SK-N-SH treated with all-trans-retinoic acid at 6 μM for 48 hours (cell line): ENCODE results near the gene LARGE1.

Source experiments
- ATAC-seq: fragments of 200-7000 bp; cut with Tn5 transposase; 3 replicates; pipeline ENCODE4 v1.9.1; 2020; ENCODE audit warnings: mild to moderate bottlenecking, moderate library complexity
- ARNTL ChIP-seq: fragments of 450-650 bp; formaldehyde crosslinking; IDR thresholded peaks from 2 replicates; pipeline ENCODE4 v1.5.0; 2020; ENCODE audit warnings: low read depth, mild to moderate bottlenecking, moderate library complexity, borderline replicate concordance
- BACH2 ChIP-seq: fragments of 250-450 bp; sonication (Bioruptor Pico); IDR thresholded peaks from 2 replicates; pipeline ENCODE4 v1.9.0; 2021; ENCODE audit warnings: mild to moderate bottlenecking, borderline replicate concordance
- CSDC2 ChIP-seq: fragments of 250-450 bp; sonication (Bioruptor Pico); IDR thresholded peaks from 2 replicates; pipeline ENCODE4 v1.5.0; 2020; ENCODE audit warnings: mild to moderate bottlenecking, moderate library complexity
- ESRRG ChIP-seq: fragments of 250-450 bp; sonication (Bioruptor Pico); IDR thresholded peaks from 2 replicates; pipeline ENCODE4 v1.6.1; 2021; ENCODE audit warnings: mild to moderate bottlenecking
- ISL1 ChIP-seq: fragments of 250-450 bp; sonication (Bioruptor Pico); IDR thresholded peaks from 2 replicates; pipeline ENCODE4 v2.1.2; 2022; ENCODE audit warnings: mild to moderate bottlenecking, moderate library complexity
- OSR1 ChIP-seq: fragments of 250-450 bp; sonication (Bioruptor Pico); IDR thresholded peaks from 2 replicates; pipeline ENCODE4 v1.8.0; 2022; ENCODE audit warnings: moderate library complexity, mild to moderate bottlenecking, inconsistent platforms
- PPARA ChIP-seq: fragments of 250-450 bp; sonication (Bioruptor Pico); IDR thresholded peaks from 2 replicates; pipeline ENCODE4 v1.5.0; 2020; ENCODE audit warnings: mild to moderate bottlenecking, borderline replicate concordance
- RARB ChIP-seq: fragments of 250-450 bp; sonication (Bioruptor Pico); IDR thresholded peaks from 2 replicates; pipeline ENCODE4 v1.8.0; 2021; ENCODE audit warnings: mild to moderate bottlenecking, moderate library complexity
- SNAI2 ChIP-seq: fragments of 250-450 bp; sonication (Bioruptor Pico); IDR thresholded peaks from 2 replicates; pipeline ENCODE4 v1.5.0; 2020; ENCODE audit warnings: mild to moderate bottlenecking, moderate library complexity
- TCF4 ChIP-seq: fragments of 250-450 bp; sonication (Bioruptor Pico); IDR thresholded peaks from 2 replicates; pipeline ENCODE4 v1.8.0; 2021; ENCODE audit warnings: mild to moderate bottlenecking, moderate library complexity, borderline replicate concordance
- TOX ChIP-seq: fragments of 250-450 bp; sonication (Bioruptor Pico); IDR thresholded peaks from 2 replicates; pipeline ENCODE4 v1.8.0; 2021; ENCODE audit warnings: mild to moderate bottlenecking, moderate library complexity, borderline replicate concordance
- ZC3H10 ChIP-seq: fragments of 250-450 bp; sonication (Bioruptor Pico); IDR thresholded peaks from 2 replicates; pipeline ENCODE4 v1.5.1; 2021; ENCODE audit warnings: mild to moderate bottlenecking, moderate library complexity
- ZFP3 ChIP-seq: fragments of 250-450 bp; sonication (Bioruptor Pico); IDR thresholded peaks from 2 replicates; pipeline ENCODE4 v1.5.0; 2020; ENCODE audit warnings: mild to moderate bottlenecking, moderate library complexity
- ZFP30 ChIP-seq: fragments of 450-650 bp; formaldehyde crosslinking; IDR thresholded peaks from 2 replicates; pipeline ENCODE4 v1.5.0; 2022; ENCODE audit warnings: mild to moderate bottlenecking, moderate library complexity
- ZNF565 ChIP-seq: fragments of 450-650 bp; formaldehyde crosslinking; conservative IDR thresholded peaks from 2 replicates; pipeline ENCODE4 v1.5.0; 2020; ENCODE audit warnings: low read depth, mild to moderate bottlenecking, moderate library complexity
- ZNF70 ChIP-seq: fragments of 450-650 bp; formaldehyde crosslinking; IDR thresholded peaks from 2 replicates; pipeline ENCODE4 v1.5.0; 2020; ENCODE audit warnings: mild to moderate bottlenecking, moderate library complexity
- ZNF8 ChIP-seq: fragments of 450-650 bp; formaldehyde crosslinking; IDR thresholded peaks from 2 replicates; pipeline ENCODE4 v1.5.0; 2020; ENCODE audit warnings: mild to moderate bottlenecking, moderate library complexity
- TF ChIP-seq, protein P1 (sequence below): fragments of 250-450 bp; sonication (Bioruptor Pico); IDR thresholded peaks from 2 replicates; pipeline ENCODE4 v1.8.0; 2021; ENCODE audit warnings: low read depth, mild to moderate bottlenecking, moderate library complexity, borderline replicate concordance
- TF ChIP-seq, protein P2 (sequence below): fragments of 250-450 bp; sonication (Bioruptor Pico); IDR thresholded peaks from 2 replicates; pipeline ENCODE4 v1.5.1; 2021; ENCODE audit warnings: mild to moderate bottlenecking, moderate library complexity

The LARGE1 gene

DNA sequence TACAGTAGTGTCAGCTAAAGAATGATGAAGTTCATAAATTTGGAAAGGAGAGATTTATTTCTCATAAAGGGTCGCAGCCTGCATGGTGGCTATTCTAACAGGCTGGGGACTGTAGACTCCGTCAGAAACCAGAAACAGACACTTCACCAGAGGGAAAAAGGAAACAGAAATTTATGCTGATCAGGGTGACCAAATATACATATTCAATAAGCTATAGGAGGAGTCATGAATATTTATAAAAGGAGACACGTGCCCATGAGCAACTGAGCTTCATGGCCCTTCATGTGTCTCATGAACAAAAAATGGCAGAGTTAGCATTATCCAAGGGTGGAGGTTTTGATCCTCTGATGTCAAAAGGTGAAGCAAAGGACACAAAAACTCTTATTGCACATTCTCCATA, 392.1 kb downstream of the LARGE1 start (continued):
- TF ChIP-seq TCF4 (CRISPR knock-in tag): no peak

DNA sequence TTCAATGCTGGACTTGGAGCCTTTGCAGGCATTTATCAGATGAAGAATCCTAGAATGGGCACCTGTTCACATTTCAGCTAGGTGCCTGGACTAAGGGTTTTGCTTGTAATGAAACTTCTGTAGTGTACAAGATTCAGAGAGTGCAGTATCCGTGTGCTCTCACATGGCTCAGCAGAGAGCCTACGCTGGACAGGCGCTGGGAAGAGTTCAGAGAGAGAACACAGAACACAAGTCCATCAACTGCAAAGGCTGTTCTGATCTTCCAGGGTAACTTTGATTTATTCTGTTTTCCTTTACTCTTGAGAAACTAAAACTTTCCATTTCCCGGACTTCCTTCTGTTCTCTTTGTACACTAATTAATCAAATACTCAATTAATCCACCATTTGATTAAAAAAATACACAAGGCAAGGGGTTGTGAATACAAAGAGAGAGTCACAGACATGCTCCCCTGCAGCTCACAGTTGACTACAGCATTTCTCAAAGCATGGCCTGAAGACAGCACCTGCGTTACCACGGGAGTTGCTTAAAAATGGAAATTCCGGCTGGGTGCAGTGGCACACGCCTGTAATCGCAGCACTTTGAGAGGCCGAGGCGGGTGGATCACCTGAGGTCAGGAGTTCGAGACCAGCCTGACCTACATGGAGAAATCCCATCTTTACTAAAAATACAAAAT, 393.7 kb downstream of the LARGE1 start:
- TF ChIP-seq ZC3H10 (CRISPR knock-in tag) (no peak), CSDC2 (no peak), TOX (CRISPR knock-in tag) (no peak), ZNF70 (CRISPR knock-in tag) (no peak), BACH2 (no peak), ZFP30 (CRISPR knock-in tag) (no peak), ZFP3 (CRISPR knock-in tag) (no peak)
- TF ChIP-seq, protein P1, sequence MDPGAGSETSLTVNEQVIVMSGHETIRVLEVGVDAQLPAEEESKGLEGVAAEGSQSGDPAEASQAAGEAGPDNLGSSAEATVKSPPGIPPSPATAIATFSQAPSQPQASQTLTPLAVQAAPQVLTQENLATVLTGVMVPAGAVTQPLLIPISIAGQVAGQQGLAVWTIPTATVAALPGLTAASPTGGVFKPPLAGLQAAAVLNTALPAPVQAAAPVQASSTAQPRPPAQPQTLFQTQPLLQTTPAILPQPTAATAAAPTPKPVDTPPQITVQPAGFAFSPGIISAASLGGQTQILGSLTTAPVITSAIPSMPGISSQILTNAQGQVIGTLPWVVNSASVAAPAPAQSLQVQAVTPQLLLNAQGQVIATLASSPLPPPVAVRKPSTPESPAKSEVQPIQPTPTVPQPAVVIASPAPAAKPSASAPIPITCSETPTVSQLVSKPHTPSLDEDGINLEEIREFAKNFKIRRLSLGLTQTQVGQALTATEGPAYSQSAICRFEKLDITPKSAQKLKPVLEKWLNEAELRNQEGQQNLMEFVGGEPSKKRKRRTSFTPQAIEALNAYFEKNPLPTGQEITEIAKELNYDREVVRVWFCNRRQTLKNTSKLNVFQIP (CRISPR knock-in tag): no peak
- ATAC-seq: no peak

DNA sequence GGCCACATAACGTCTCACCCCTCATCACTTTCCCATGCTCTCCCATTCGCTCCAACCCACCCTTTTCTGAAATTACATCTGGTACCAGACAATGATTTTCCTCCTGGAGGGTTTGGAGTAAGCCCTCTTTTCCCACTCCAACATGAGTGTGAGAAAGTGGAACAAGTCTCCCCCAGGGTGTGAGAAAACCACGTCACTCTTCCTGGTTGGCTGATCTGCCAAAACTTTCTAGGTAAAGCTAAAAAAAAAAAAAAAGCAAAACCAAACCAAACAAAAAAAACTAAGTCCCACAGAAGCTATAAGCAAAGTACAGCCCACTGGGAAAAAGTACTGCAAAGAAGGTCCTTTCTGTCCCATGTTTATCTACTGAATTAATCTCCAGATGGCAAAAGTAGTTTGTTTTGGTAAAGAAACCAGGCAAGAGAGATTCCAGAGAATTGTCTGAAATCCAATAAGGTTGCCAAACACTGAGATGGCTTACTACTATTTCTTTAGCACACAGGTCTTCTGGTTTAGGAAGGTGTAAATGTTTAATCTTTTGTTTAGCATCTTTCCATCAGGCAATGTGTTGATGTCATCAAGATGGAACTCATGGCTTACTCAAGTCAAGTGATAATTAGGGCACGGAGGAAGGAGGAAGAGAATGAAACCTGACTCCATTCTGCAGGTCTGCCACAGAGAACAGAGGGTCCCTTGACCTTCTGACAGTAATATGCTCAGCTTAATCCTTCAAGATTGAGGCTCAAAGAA, 395.6 kb downstream of the LARGE1 start:
- ATAC-seq: no peak
- TF ChIP-seq CSDC2 (no peak), ZC3H10 (CRISPR knock-in tag) (no peak), OSR1 (CRISPR knock-in tag) (no peak), TOX (CRISPR knock-in tag) (no peak), ZNF70 (CRISPR knock-in tag) (no peak), ZNF565 (CRISPR knock-in tag) (no peak), ZFP30 (CRISPR knock-in tag) (no peak), ESRRG (no peak), SNAI2 (CRISPR knock-in tag) (no peak), ZFP3 (CRISPR knock-in tag) (no peak), ZNF8 (CRISPR knock-in tag) (no peak), RARB (no peak), BACH2 (no peak), TCF4 (CRISPR knock-in tag) (no peak)
- TF ChIP-seq, protein P2, sequence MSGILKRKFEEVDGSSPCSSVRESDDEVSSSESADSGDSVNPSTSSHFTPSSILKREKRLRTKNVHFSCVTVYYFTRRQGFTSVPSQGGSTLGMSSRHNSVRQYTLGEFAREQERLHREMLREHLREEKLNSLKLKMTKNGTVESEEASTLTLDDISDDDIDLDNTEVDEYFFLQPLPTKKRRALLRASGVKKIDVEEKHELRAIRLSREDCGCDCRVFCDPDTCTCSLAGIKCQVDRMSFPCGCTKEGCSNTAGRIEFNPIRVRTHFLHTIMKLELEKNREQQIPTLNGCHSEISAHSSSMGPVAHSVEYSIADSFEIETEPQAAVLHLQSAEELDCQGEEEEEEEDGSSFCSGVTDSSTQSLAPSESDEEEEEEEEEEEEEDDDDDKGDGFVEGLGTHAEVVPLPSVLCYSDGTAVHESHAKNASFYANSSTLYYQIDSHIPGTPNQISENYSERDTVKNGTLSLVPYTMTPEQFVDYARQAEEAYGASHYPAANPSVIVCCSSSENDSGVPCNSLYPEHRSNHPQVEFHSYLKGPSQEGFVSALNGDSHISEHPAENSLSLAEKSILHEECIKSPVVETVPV (CRISPR knock-in tag): no peak

DNA sequence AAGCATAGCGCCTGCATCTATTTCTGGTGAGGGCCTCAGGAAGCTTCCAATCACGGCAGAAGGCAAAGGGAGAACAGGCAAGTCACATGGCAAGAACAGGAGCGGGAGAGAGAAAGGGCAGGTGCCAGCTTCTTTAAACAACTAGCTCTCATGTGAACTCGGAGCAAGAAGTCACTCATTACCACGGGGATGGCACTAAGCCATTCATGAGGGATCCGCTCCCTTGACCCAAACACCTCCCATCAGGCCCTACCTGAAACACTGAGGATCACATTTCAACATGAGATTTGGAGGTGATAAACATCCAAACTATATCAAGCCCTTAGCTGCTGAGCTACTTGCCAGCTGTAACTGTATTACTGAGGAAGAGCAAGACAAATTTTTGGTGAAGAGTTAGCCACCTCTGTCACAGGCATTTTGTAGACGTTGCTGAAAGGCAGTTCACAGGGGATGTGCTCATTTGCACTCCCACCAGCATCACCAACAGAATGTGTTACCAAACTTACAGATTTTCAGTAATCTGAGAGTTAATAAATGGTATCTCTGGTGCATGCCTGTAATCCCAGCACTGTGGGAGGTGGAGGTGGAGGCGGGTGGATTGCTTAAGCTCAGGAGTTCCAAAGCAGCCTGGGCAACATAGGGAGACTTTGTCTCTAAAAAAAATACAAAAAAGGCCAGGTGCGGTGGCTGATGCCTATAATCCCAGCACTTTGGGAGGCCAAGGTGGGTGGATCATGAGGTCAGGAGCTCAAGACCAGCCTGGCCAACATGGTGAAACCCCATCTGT, 398.2 kb downstream of the LARGE1 start:
- no peak for ATAC-seq
- no peak for TF ChIP-seq ESRRG
- no peak for TF ChIP-seq ISL1
- no peak for TF ChIP-seq ZC3H10 (CRISPR knock-in tag)
- no peak for TF ChIP-seq TOX (CRISPR knock-in tag)
- TF ChIP-seq CSDC2: no peak
- no peak for TF ChIP-seq PPARA (CRISPR knock-in tag)
- TF ChIP-seq ZNF565 (CRISPR knock-in tag): no peak
- no peak for TF ChIP-seq SNAI2 (CRISPR knock-in tag)
- TF ChIP-seq, protein P2 (CRISPR knock-in tag): no peak
- TF ChIP-seq, all 23 proteins: peak for 0

DNA sequence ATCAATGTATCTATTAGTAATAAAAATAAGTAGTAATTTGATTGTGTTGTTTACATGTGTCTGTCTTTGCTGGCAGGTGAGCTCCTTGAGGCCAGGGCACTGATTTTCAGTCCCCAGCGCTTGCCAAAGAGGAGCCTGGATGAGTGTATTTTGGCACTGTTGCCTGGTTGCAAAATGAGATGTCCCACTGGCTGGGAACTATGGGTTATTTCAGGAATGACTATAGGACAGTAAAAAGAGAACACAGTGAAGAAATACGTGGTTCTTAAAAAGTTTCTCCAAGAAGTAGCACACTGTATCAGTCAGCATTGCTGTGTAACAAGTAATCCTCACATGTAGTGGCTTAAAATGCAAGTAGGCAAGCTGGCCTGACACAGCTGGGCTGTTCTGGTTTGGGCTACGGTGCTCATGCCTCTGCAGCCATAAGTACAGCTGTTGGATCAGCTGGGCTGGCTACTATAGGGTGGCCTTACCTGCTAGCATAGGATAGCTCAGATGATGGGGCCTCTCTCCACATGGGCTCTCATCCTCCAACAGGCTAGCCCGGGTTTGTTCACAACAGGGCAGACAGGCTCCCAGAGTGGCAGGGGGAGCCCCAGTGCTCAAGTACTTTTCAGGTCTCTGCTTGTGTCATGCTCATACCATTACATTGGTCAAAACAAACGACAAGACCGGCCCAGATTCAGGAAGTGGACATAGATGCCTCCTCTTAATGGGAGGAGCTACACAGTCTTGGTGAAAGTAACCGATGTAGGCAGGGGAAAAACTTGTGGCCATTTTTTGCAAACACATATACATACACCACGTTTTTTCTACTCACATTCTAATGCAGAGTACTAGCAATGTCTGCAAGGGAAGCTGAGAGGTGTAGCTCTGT, 399.1 kb downstream of the LARGE1 start:
- no peak for TF ChIP-seq ZC3H10 (CRISPR knock-in tag)
- no peak for TF ChIP-seq ARNTL (CRISPR knock-in tag)

More for the DNA sequence above, 399.1 kb downstream of the LARGE1 start:
- ATAC-seq: no peak
